NCI-H526 treated with DMSO at 0.1 percent for 48 hours (cell line): ENCODE results near the gene ZMPSTE24.

Experiments used
- DNase-seq: peaks from one replicate; lab custom pipeline; 2025; lab: John Stamatoyannopoulos, UW

The ZMPSTE24 gene

DNA sequence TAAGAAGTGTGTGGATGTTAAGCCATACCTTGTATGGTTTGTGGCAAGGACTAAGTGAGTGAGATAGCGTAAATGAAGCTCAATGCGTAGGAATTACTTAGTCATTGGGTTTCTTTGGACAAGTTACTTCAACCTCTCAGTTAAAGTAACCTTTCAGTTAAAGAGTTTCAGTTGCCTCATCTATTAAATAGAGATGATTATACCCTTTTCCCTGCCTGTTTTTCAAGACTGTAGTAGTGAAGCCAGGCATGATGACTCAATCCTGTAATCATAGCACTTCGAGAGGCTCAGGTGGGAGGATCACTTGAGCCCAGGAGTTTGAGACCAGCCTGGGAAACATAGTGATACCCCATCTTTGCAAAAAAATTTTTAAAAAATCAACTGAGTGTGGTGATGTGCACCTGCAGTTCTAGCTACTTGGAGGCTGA is 6.3 kb downstream of the ZMPSTE24 start:
- DNase-seq = no peak

DNA sequence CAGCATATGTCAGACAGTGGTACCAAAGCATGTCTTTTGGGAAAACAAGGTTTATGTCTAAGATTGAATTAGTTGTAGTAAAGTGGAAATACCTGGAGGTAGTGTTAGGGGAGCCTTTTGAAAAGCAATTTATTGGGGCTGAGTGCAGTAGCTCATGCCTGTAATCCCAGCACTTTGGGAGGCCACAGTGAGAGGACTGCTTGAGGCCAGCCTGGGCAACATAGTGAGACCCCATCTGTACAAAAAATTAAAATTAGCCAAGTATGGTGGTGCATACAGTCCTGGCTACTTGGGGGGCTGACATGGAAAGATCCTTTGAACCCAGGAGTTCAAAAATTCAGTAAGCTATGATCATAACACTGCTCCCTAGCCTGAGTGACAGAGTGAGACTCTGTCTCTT is 7.3 kb downstream of the ZMPSTE24 start:
- DNase-seq = no peak

DNA sequence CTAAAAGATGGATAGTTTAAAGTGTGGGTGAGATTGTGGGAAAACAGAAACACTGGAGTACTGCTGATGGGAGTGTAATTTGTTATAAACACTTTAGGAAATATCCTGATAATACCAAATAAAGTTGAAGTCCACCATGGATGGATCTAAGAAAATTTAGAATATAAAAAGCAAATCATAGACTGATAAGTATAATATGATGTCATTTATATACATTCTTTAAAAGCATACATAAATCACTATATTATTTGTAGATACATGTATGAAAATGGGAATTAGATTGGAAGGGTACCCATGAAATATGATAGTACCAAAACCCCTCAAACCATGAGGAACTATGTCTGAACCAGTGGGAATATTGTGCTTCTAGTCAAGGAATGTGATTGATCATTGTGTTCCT is 7.9 kb downstream of the ZMPSTE24 start:
- no peak for DNase-seq

DNA sequence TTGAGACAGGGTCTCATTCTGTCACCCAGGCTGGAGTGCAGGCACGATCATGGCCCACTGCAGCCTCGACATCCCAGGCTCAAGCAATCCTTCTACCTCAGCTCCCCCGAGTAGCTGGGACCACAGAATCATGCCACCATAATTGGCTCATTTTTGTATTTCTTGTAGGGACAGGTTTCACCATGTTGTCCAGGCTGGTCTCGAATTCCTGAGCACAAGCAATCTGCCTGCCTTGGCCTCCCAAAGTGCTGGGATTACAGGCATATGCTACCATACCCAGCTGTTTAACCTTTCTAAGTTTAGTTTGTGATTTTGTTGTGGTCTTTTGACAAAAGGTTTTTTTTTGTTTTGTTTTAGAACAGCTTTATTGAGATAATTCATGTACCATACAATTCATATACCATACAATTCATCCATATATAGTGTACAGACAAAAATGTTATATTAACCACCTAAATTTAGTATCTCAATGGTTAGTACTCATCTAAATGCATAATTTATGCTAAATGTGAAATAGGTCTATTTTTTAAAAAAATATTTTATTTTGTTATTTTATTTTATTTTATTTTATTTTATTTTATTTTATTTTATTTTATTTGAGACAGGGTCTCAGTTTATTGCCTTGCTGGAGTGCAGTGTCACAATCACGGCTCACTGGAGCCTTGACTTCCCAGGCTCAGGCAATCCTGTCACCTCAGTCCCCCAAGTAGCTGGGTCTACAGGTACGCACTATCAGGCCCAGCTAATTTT is 8.9 kb downstream of the ZMPSTE24 start:
- no peak for DNase-seq

DNA sequence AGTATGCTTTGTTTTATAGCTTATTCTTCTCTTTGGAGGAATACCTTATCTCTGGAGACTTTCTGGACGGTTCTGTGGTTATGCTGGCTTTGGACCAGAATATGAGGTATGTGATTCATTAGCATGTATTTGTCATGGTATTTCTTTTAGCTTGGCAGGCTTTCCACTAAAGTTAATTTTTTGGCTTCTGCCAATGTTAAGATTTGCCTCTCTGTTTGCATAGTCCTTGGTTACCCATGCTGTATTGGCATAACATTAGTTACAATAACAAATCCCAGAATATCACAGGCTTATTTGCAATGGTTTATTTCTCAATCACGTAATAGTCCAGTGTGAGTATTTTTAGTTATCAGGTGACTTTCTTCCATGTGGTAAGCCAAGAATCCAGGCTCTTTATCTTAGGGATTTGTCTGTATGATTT is 9.7 kb downstream of the ZMPSTE24 start:
- no peak for DNase-seq

DNA sequence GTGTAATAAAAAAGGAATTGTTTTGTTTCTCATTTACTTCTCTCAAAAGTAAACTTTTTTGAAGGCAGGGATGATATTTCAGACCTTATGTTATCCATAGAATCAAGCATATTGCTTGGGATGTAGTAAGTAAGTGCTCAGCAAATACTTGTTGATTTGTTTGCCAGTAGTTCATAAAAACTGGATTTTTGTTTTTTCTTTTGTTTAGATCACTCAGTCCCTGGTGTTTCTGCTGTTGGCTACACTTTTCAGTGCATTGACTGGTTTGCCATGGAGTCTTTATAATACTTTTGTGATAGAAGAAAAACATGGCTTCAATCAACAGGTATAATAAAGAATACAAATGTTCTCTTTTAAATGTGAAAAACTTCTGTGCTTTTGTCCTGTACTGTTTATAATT is 10.2 kb downstream of the ZMPSTE24 start:
- DNase-seq = no peak

DNA sequence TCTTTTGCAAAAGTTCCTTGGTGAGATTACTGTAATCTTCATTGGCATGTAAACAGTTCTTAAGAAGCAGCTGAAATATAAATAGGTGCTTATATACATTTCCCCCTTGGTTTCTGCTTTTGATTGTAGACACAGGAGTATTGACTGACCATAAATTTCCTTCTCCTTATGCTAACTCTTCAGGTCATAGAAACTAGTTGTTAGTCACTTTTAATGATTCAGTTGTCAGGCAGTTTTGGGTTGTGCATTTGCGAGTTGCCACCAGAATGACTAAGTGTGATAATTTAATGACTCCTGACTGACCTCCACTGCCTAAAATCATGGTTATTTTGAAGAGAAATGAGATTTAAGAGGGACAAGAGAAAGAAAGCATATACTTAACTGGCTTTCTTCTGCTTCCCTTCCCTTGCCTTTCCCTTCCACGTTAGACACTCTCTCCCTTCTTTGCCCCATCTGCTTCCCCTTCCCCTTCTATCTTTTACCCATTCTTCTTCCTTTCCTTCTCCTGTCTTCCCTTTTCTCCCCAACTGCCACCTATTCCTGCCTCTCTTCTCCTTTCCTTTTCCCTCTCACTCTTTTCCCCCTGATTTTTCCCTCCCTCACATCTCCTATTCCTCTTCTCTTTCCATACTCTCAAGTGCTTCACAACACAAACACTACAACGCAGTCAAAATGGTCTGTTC is 12.3 kb downstream of the ZMPSTE24 start:
- DNase-seq = no peak

DNA sequence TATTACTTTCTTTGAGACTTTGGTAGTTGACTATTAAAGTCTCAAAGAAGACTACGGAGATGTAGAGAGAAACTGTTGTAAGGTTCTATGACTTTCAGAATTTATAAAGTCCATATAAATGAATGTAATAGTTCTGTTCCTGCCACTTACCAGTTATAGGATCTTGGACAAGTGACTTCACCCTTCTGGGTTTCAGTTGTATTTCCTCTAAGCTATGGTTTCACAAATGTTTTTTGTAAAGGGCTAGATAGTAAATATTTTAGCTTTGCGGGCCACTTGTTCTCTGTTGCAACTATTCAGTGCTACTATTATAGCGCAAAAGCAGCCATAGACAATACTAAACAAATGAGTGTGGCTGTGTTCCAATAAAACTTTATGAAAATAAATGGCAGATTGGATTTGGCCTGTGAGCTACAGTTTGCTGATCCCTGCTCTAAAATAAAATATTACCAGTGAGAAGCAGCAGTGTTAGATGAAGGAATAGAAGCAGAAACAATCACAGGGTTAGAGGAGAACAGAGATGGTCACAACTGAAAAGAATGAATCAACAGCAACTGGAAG is 14.7 kb downstream of the ZMPSTE24 start:
- DNase-seq = no peak

DNA sequence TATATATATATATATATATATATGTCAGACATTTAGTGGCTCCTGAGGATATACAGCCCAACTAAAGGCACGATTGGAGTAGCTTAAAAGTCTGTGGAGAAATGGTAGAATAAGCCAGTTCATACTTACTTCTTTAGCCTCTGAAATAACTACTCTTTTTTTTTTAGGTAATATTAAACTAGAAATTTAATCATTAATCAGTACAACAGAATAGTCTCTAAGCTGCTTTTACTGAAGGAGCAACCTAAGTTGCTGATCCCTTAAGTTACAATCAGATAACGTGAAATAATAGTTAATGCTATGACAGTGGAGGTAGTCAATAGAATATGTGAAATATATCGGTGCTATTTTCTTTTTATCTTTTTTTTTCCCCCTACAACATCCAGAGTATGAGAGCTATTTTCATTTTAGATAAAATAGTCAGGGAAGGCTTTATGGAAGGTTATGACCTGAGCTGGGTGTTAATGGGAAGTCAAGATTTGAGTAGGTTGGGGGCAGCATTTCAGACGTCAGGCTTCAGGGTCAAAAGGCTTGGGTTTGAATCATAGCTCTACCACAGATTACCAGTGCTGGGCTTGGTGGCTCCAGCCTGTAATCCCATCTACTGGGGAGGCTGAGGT is 15.6 kb downstream of the ZMPSTE24 start:
- no peak for DNase-seq

DNA sequence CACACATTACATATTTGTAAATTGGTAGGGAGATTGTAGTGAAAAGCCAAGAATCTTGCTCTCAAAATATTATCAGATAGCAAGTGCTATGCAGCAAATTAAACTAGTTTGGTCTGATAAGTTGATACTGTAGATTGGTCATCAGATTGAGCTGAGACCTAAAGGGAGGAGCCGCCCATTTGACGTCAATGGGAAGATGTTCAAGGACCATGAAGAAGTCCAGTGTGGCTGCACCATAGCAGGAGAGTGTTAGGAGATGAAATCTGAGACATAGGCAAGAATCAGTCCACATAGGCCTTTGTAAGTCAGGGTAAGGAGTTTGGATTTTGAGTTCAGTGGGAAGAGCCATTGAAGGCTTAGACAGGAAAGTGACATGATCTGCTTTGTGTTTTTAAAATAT is 16.3 kb downstream of the ZMPSTE24 start:
- DNase-seq = no peak

DNA sequence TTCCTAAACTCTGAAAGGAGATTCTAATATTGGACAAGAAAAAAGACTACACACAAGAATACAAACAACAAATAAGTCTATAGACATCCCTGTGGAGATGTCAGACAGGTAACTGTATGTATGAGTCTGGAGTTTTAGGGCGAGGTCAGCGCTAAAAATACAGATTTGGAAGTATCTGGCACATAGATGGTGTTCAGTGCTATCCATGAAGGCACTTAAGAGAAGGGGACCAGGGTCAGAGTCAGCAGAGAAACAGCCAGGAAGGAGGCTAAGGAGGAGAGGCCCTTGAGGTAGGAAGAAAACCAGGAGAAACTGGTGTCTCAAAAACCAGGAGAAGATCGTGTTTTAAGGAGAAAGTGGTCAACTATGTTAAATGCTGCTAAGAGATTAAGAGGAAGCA is 18.1 kb downstream of the ZMPSTE24 start:
- no peak for DNase-seq

DNA sequence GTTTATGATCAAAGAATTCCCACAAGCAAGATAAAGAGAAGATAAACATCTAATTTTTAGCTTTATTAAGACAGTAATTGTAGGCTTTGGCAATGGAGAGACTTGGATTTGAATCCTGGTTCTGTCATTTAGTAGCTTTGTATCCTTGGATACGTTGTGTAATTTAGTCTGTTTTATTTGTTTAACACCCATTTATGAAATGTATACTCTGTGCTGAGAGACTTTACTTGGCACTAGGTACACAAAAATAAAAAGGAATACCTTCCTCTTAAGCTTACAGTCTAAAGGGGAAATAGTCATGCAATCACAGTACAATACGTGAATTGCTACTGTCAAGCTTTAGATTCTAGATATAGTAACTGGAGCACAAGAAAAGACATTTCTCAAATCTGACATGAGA is 23.8 kb downstream of the ZMPSTE24 start:
- no peak for DNase-seq

DNA sequence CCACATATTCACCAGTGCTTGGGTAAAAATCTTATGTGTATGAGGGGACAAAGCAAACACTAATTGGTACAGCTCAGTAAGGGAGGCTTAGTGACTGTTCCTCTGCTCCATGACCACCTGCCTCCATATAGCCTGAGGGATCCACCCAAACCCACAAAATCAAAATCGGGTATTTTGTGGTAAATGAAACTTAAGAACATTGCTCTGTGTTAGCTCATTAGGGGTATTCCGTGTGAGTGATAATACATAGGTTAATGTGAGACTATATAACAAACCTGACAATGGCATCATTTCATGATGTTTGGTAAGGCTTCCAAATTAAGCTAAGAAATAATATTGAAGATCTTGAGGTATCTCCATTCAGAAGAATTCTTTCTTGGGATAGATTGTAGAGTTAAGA is 33.3 kb downstream of the ZMPSTE24 start:
- DNase-seq = no peak

DNA sequence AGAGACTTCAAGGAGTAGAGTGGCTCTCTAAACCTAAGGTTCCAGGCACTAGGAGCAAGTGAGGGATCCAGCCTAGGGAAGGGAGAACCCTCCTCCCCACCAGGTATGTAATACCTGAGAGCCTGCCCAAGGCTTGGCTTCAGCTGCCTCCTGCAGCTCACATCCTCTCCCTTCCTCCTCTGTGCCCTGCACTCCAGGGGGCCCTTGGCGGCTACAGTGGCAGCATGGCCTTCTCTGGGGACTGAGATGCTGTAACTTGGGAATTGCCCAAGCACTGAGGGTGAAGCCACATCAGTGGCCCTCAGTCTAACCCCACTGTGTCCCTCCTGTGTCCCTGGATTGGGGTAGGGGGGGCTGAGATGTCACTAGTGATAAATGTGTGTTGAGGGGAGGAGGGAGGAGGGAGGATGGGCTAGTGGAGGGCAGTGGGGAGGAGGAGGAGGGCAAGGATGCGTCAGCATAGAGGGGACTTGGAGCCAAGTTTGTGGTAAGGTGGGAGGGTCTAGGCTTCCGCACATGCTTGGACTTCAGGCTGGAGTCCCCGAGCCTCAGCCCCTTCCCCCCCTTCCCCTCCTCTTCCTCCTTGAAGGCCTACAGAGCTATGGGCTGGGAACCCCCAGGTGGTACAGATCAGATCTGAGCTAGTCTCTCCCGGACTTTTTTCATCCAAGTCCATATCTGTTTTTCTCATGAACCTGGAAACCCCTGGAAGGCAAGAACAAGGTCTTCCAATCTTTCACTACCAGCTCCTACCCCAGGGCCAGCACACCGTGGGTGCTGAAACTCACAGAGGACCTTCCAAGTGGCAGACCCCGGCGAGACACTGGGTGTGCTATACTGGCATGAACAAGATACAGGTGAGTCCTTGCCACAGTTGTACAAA is 41.6 kb downstream of the ZMPSTE24 start:
- DNase-seq = no peak

DNA sequence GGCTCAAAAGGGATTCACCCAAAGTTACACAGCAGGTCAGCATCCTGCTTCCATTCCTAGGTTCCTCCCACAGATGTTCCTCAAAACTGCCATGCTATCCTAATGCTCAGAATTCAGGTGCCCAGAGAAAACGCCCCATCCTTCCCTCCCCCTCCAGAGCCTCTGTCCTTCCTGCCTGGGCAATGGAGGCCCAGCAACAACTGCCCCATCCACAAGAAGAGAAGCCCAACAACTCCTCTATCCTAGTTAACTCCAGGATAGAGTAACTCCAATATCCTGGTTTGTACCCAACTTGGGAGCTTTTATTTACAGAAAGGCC is 42.2 kb downstream of the ZMPSTE24 start:
- DNase-seq = no peak

DNA sequence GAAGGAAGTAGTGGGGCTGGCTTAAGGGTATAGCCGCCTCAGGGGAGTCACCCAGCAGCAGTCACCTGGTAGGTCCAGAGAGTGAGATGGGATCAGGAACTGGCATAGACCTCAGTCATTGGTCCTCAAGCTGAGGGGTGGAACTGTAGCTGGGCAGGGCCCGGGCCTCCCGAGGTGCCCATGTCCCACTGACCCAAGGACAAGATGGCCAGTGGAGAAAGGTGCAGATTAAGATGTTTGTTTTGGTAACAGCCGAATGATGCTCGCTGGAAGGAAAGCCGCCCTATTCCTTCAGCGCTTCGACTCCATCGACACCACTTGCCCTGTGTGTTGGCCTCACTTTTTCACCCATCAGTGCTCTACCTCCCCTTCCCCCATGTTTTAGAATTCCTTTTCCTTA is 42.6 kb downstream of the ZMPSTE24 start:
- no peak for DNase-seq

DNA sequence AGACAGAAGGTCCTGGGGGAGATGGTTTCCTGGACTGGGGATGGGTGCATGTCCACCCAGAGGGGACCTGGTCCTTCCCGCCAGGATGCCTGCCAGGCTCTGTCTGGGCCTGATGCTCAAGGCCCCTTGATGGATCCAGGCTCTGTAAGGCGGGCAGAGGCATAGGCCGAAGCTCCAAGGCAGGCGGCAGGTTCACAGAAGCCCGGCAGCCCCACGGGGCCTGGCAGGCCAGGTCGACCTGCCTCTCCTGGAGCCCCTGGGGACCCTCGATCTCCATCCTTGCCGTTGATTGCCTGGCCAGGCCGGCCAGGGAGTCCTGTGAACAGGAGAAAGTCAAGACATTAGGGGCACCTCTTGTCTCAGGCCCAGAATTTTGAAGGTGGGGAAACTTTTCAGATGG is 43.0 kb downstream of the ZMPSTE24 start:
- DNase-seq = no peak

DNA sequence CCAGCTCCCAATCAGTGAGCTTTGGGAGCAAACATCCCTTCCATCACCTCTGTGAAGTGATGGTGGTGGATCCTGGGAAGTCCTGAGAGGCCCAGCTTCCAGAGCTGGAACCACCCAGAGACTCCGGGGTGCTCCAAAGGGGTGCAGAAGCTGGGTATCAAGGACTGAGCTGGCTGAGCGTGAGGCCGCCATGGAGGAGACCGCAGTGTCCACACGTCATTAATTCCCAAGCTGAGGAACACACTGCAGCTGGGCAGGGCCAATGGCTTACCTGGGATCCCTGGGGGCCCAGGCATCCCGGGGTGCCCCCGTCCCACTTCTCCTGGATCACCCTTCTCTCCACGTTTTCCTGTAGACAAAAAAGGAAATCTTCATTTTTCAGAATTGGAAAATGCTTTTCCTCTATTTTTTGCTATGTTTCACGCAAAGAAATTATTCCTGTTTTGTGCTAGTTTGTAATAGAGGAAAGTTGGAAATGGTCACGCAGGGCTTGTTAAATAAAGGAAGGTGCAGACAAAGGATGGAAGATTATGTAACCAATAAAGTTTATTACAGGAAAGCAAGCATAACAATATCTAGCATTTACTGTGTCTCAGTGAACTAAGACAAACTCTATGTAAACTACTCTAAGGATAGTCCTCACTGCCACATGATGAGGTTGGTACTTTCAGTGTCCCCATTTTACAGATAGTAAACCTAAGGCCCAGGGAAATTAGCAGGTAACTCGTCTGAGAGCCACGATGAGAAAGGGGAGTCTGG is 43.7 kb downstream of the ZMPSTE24 start:
- DNase-seq = no peak

DNA sequence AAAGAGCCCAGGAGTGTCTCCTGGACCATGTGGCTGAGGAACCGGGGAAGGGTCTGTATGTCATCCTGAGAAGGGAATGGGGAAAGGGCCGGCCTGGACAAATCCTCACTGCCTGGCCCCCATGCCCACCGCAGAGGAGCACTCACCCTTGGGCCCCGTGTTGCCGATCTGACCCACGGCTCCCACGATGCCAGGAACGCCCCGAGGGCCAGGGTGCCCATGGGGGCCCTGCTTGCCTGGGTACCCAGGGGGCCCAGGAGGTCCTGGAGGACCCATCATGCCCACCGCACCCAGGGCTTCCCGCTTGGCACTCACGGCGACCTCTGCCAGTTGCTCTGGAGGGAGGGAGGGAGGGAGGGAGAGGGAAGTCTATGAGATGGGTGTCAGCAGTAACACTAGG is 44.4 kb downstream of the ZMPSTE24 start:
- DNase-seq = no peak

DNA sequence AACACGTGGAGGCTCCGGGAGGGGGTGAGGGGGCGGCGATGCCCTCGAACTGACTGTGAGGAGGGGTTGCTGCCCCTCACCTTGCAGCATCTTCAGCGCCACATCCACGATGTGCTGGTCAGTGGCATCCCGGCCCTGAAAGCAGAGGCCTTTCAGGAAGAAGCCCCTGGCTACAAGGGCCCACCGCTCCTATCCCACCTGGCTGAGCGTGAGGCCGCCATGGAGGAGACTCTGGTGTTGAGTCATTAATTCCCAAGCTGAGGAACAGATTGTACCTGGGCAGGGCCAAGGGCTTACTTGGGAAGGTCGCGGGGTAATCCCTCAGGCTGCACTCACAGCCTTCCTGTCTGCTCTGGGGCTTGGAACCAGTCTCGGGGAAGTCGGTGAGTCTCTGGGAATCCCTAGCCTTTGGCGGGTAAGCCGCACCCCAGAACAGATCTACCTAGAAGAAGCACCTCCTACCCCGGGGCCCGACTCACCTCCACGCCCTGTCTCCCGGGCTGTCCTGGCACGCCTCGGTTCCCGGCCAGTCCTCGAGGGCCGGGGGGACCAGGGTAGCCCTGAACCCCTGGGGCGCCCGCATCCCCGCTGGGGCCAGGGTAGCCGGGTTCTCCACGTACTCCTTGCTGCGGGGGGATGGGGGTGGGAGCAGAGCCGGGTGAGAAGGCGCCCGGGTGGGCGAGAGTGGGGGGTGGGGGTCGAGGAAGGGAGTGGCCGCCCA is 45.2 kb downstream of the ZMPSTE24 start:
- no peak for DNase-seq

DNA sequence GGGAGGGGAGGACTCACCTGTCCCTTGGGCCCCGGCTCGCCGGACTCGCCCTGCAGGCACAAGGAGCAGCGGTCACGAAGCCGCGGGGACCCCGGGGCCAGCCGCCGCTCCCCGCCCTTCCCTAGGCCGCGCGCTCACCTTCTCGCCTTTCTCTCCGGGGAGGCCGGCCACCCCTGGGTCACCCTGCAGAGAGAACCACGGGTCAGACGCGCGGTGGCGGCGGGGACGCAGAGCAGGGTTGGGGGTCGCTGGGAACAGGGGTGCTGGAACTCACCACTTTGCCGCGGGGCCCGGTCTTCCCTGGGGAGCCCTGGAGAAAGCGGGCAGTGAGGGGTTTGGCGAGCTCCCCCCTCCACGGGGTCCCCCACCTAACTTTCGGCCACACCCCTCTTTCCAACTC is 45.8 kb downstream of the ZMPSTE24 start:
- no peak for DNase-seq
